Panc1 (cell line): ENCODE measurements around the gene NF1. TPM values are rescaled to one million over a fixed set of nuclear protein-coding genes. Genes with fewer than 3 reads are reported as not detected.

Experiments
- ATAC-seq: fragments of 200-7000 bp; cut with Tn5 transposase; 2 replicates; pipeline ENCODE4 v1.9.1; 2020; ENCODE audit warnings: mild to moderate bottlenecking, moderate library complexity
- BruUV-seq: library from RNA; stranded (reverse); fragments of 400-500 nt; replicated peaks from 2 replicates; lab custom pipeline; 2021; lab: Mats Ljungman, UMichigan
- CTCF ChIA-PET: fragments of 300-600 bp; sonication (Branson Sonifier 250); formaldehyde crosslinking; loops from one replicate; lab custom pipeline; 2022; ENCODE audit warnings: antibody characterized with exemption; lab: Charles Lee
- POLR2A ChIA-PET: fragments of 300-600 bp; sonication (Branson Sonifier 250); formaldehyde crosslinking; loops from one replicate; lab custom pipeline; 2022; ENCODE audit warnings: antibody characterized with exemption; lab: Charles Lee
- DNase-seq: peaks from one replicate; pipeline ENCODE4 v3.0.0-alpha.2; 2010; ENCODE audit warnings: low read depth, low spot score
- H3K27ac ChIP-seq: 2 replicates; pipeline ENCODE4 v1.5.1; 2011; ENCODE audit warnings: mild to moderate bottlenecking, low read length, inconsistent platforms
- H3K27me3 ChIP-seq: fragments of 200-500 bp; sonication (Bioruptor generic); 2 replicates; pipeline ENCODE4 v1.6.0; 2014; ENCODE audit warnings: low read length, inconsistent platforms; ENCODE audit not compliant: control insufficient read depth, insufficient read depth
- H3K36me3 ChIP-seq: fragments of 200-500 bp; sonication (Bioruptor generic); 2 replicates; pipeline ENCODE4 v1.5.1; 2014; ENCODE audit warnings: inconsistent platforms, mild to moderate bottlenecking, low read length, moderate library complexity; ENCODE audit not compliant: control insufficient read depth, insufficient read depth
- H3K4me1 ChIP-seq: 2 replicates; pipeline ENCODE4 v1.5.1; 2011; ENCODE audit warnings: inconsistent platforms, mild to moderate bottlenecking, low read length, moderate library complexity; ENCODE audit not compliant: control insufficient read depth, insufficient read depth
- H3K4me3 ChIP-seq, 2 experiments: 2 replicates each; pipeline ENCODE4 v1.5.1; 2011 to 2012; ENCODE audit warnings: low read depth in 2 of 2, low read length in 2 of 2, mild to moderate bottlenecking in 2 of 2, inconsistent platforms in 1 of 2, moderate library complexity in 1 of 2
- H3K9me3 ChIP-seq: fragments of 200-500 bp; sonication (Bioruptor generic); 2 replicates; pipeline ENCODE4 v1.5.1; 2014; ENCODE audit warnings: low read depth, mild to moderate bottlenecking, inconsistent platforms, low read length, moderate library complexity; ENCODE audit not compliant: control insufficient read depth, insufficient read depth
- POLR2AphosphoS5 ChIP-seq: IDR thresholded peaks from 2 replicates; pipeline ENCODE4 v1.6.1; 2012; ENCODE audit warnings: mild to moderate bottlenecking, low read depth, low read length, moderate library complexity
- SIN3A ChIP-seq: IDR thresholded peaks from 2 replicates; pipeline ENCODE4 v1.6.1; 2012; ENCODE audit warnings: low read depth, mild to moderate bottlenecking, low read length, moderate library complexity, borderline replicate concordance; ENCODE audit not compliant: insufficient read depth
- TCF7L2 ChIP-seq: IDR thresholded peaks from 2 replicates; pipeline ENCODE4 v1.6.1; 2011; ENCODE audit warnings: mild to moderate bottlenecking, low read depth, low read length, inconsistent platforms
- in situ Hi-C: cut with HindIII; loops from 2 replicates; pipeline ENCODE4 v1.10.0; 2016; ENCODE audit warnings: low sequenced_read_pairs, low pct_unique_long_range_greater_than_20kb
- intact Hi-C: fragments of 100-400 bp; cut with micrococcal nuclease; formaldehyde crosslinking; loops from one replicate; pipeline ENCODE4 v1.10.0; 2022; ENCODE audit not compliant: unreplicated experiment
- total RNA-seq: library from RNA; stranded (reverse); gene quantifications from one replicate; pipeline ENCODE4 v1.2.1, GENCODE V29; 2021; ENCODE audit not compliant: unreplicated experiment
- TF ChIP-seq, protein P1 (sequence below): fragments of 450-650 bp; IDR thresholded peaks from 2 replicates; pipeline ENCODE4 v1.5.1; 2017; ENCODE audit warnings: mild to moderate bottlenecking
- TF ChIP-seq, protein P2 (sequence below), 2 experiments: IDR thresholded peaks; 2 replicates each; pipeline ENCODE4 v1.6.1; 2011 to 2012; ENCODE audit warnings: low read depth in 2 of 2, control low read depth in 1 of 2, low read length in 1 of 2, mild to moderate bottlenecking in 1 of 2, moderate library complexity in 1 of 2; ENCODE audit not compliant: insufficient read depth in 1 of 2

The NF1 gene
- total RNA-seq, 1 experiment from 2014 or later, result 82.5 TPM

DNA sequence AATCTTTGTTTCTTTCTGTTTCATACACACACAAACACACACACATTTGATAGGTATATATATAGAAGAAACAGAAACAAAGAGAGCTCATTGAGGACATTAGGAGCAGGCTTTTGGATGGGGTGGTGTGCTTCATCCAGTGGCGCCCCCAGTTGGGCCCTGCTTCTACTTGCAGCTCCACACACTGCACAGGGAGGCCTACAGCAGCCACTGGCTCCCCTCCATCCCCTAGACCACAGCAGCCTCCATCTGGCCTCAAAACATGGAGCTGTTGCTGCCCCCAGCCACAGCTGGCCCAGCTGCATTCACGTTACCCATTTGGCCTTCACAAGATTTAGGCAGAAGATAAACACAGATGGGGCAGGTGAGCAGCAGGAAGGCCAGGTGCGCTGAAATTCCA lies 33.1 kb upstream of the NF1 start:
- H3K4me1 ChIP-seq, result no peaks in the 10 kb centered on the region
- in situ Hi-C loops, result no loop called here
- intact Hi-C loops, result no loop called here
- ChIA-PET POLR2A (interaction anchor here (0.6 kb wide), 1 partner anchor 30 kb away, joined by 3 read pairs; no protein-coding TSS in a partner anchor), CTCF (interaction anchor here (0.5 to 0.6 kb wide), 2 partner anchors 112 to 243 kb away, joined by 3 to 6 read pairs; no protein-coding TSS in a partner anchor)
- peak; percentile 44; the same call in 1 of the 2 replicates for ATAC-seq
- TF ChIP-seq POLR2AphosphoS5 (no peak), TCF7L2 (no peak), SIN3A (no peak)
- TF ChIP-seq, protein P1, sequence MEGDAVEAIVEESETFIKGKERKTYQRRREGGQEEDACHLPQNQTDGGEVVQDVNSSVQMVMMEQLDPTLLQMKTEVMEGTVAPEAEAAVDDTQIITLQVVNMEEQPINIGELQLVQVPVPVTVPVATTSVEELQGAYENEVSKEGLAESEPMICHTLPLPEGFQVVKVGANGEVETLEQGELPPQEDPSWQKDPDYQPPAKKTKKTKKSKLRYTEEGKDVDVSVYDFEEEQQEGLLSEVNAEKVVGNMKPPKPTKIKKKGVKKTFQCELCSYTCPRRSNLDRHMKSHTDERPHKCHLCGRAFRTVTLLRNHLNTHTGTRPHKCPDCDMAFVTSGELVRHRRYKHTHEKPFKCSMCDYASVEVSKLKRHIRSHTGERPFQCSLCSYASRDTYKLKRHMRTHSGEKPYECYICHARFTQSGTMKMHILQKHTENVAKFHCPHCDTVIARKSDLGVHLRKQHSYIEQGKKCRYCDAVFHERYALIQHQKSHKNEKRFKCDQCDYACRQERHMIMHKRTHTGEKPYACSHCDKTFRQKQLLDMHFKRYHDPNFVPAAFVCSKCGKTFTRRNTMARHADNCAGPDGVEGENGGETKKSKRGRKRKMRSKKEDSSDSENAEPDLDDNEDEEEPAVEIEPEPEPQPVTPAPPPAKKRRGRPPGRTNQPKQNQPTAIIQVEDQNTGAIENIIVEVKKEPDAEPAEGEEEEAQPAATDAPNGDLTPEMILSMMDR, result no peak
- TF ChIP-seq, protein P2, sequence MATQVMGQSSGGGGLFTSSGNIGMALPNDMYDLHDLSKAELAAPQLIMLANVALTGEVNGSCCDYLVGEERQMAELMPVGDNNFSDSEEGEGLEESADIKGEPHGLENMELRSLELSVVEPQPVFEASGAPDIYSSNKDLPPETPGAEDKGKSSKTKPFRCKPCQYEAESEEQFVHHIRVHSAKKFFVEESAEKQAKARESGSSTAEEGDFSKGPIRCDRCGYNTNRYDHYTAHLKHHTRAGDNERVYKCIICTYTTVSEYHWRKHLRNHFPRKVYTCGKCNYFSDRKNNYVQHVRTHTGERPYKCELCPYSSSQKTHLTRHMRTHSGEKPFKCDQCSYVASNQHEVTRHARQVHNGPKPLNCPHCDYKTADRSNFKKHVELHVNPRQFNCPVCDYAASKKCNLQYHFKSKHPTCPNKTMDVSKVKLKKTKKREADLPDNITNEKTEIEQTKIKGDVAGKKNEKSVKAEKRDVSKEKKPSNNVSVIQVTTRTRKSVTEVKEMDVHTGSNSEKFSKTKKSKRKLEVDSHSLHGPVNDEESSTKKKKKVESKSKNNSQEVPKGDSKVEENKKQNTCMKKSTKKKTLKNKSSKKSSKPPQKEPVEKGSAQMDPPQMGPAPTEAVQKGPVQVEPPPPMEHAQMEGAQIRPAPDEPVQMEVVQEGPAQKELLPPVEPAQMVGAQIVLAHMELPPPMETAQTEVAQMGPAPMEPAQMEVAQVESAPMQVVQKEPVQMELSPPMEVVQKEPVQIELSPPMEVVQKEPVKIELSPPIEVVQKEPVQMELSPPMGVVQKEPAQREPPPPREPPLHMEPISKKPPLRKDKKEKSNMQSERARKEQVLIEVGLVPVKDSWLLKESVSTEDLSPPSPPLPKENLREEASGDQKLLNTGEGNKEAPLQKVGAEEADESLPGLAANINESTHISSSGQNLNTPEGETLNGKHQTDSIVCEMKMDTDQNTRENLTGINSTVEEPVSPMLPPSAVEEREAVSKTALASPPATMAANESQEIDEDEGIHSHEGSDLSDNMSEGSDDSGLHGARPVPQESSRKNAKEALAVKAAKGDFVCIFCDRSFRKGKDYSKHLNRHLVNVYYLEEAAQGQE (IDR thresholded peaks at IDR 0.05; ENCODE audit: insufficient read depth in 1 of 2, low read depth in 2 of 2, low read length in 1 of 2), result no peak
- H3K27ac ChIP-seq, result no peak overlapping the region
- no peaks in the 10 kb centered on the region for H3K9me3 ChIP-seq
- H3K36me3 ChIP-seq, result no peaks in the 10 kb centered on the region
- no peaks in the 10 kb centered on the region for H3K27me3 ChIP-seq
- no peak overlapping the region for H3K4me3 ChIP-seq
- BruUV-seq, result no TSS peak
- no peak for DNase-seq

DNA sequence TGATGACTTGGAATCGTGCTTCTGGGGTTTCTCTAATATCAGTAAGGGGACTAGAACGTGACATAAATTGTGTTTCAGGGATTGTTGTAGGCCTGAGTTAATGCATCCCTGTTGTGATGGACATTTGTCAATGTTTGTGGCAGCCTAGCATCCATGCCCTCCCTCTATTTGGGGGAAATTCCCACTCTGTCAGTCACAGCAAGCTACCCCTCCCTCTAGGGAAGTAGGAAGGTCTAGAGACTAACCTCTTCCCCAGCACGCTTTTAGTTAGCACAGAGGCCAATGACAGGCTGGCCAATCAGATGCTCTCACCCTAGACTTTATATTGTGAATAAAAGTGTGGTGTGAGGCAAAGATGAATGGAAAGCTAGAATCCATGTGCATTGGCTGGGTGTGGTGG lies 32.4 kb upstream of the NF1 start:
- DNase-seq (no peak), ATAC-seq (no peak)
- no peaks in the 10 kb centered on the region for H3K9me3 ChIP-seq
- in situ Hi-C loops, result no loop called here
- intact Hi-C loops, result no loop called here
- H3K27ac ChIP-seq, result no peak overlapping the region
- no TSS peak for BruUV-seq
- no peak overlapping the region for H3K4me3 ChIP-seq
- H3K36me3 ChIP-seq, result no peaks in the 10 kb centered on the region
- no peaks in the 10 kb centered on the region for H3K27me3 ChIP-seq
- H3K4me1 ChIP-seq, result no peaks in the 10 kb centered on the region
- POLR2A ChIA-PET, result no interaction called here
- CTCF ChIA-PET, result no interaction called here
- TF ChIP-seq SIN3A (no peak), POLR2AphosphoS5 (no peak), TCF7L2 (no peak)
- TF ChIP-seq, protein P2 (IDR thresholded peaks at IDR 0.05; ENCODE audit: insufficient read depth in 1 of 2, low read depth in 2 of 2, low read length in 1 of 2), result no peak
- TF ChIP-seq, protein P1, result no peak
